ENCODE measurements around the gene ARSH.

GRCh38 chrX:3075959-3076358, 69.6 kb downstream of the ARSH start:
- TF ChIP-seq CTCF (IDR thresholded peaks at IDR 0.05) (no peak), REST (IDR thresholded peaks at IDR 0.05; ENCODE audit: insufficient read depth in 1 of 2, low read depth in 2 of 2, low read length in 1 of 2) (no peak), SIN3A (IDR thresholded peaks at IDR 0.05; ENCODE audit: borderline replicate concordance, insufficient read depth, low read depth, low read length) (no peak), TCF7L2 (IDR thresholded peaks at IDR 0.05; ENCODE audit: low read depth, low read length) (no peak), POLR2AphosphoS5 (IDR thresholded peaks at IDR 0.05; ENCODE audit: low read depth, low read length) (no peak)
